Spleen (tissue), 11 donors: ENCODE results near the gene SMAD7. TPM values are rescaled to one million over a fixed set of nuclear protein-coding genes. Genes with fewer than 3 reads are reported as not detected.
A peak's percentile ranks its signal among the peaks of the same experiment; 100 is the strongest.

Experiments used
- DNase-seq: peaks from one replicate; pipeline ENCODE4 v3.0.0-alpha.2; 2020
- H3K27ac ChIP-seq, 8 donors: fragments of 200-600 bp; sonication (generic) in 7 of 8; 1 replicate in 4 of 8; 2 replicates in 4 of 8; pipeline versions ENCODE4 v1.5.0 to v1.8.0; 2016 to 2021; ENCODE audit warnings: inconsistent platforms in 4 of 8, mild to moderate bottlenecking in 4 of 8, moderate library complexity in 1 of 8
- H3K27me3 ChIP-seq, 7 donors: fragments of 200-600 bp; sonication (generic) in 6 of 7; replicated peaks in 1 of 7; 1 replicate in 4 of 7; 2 replicates in 3 of 7; pipeline versions ENCODE4 v1.5.0 to v1.8.0; 2016 to 2021; ENCODE audit warnings: inconsistent platforms in 3 of 7, mild to moderate bottlenecking in 1 of 7
- H3K36me3 ChIP-seq, 6 donors: fragments of 200-600 bp; sonication (generic) in 5 of 6; 1 replicate in 4 of 6; 2 replicates in 2 of 6; pipeline versions ENCODE4 v1.5.0 to v1.8.0; 2016 to 2021; ENCODE audit warnings: inconsistent platforms in 2 of 6
- H3K4me1 ChIP-seq, 6 donors: fragments of 200-600 bp; sonication (generic) in 5 of 6; 1 replicate in 3 of 6; 2 replicates in 3 of 6; pipeline versions ENCODE4 v1.5.0 to v1.8.0; 2016 to 2021; ENCODE audit warnings: inconsistent platforms in 3 of 6
- H3K4me3 ChIP-seq, 8 donors: fragments of 200-600 bp; sonication (generic) in 7 of 8; 1 replicate in 4 of 8; 2 replicates in 4 of 8; pipeline versions ENCODE4 v1.5.0 to v1.8.0; 2016 to 2021; ENCODE audit warnings: inconsistent platforms in 4 of 8, mild to moderate bottlenecking in 4 of 8, moderate library complexity in 2 of 8
- H3K9me3 ChIP-seq, 8 donors: fragments of 200-600 bp; sonication (generic) in 7 of 8; 1 replicate in 4 of 8; 2 replicates in 4 of 8; pipeline versions ENCODE4 v1.5.0 to v1.8.0; 2016 to 2021; ENCODE audit warnings: inconsistent platforms in 4 of 8
- CTCF ChIP-seq, 11 experiments: fragments of 200-600 bp in 7 of 11; fragments of 450-650 bp in 4 of 11; sonication (generic) in 4 of 11; IDR thresholded peaks in 8 of 11; conservative IDR thresholded peaks in 3 of 11; 1 replicate in 7 of 11; 2 replicates in 4 of 11; pipeline versions ENCODE4 v1.4.0 to v1.8.0; 2016 to 2021; ENCODE audit warnings: antibody characterized with exemption in 11 of 11, inconsistent platforms in 4 of 11, mild to moderate bottlenecking in 1 of 11
- POLR2A ChIP-seq, 3 donors: fragments of 450-650 bp; IDR thresholded peaks; one replicate each; pipeline ENCODE4 v1.5.1; 2017; ENCODE audit warnings: antibody characterized with exemption in 3 of 3, mild to moderate bottlenecking in 1 of 3
- POLR2AphosphoS5 ChIP-seq, 3 donors: sonication (generic); formaldehyde crosslinking; IDR thresholded peaks; one replicate each; pipeline ENCODE4 v1.5.1; 2017; ENCODE audit warnings: antibody characterized with exemption in 3 of 3
- WGBS, 5 donors: extraction: QIAGEN DNeasy Blood & Tissue Kit in 3 of 5; methylation state at CpG; one replicate each; pipeline versions ENCODE4 v1.1.5 to v1.1.7; 2013 to 2018; 5-methylcytosine and 5-hydroxymethylcytosine counted together
- intact Hi-C: fragments of 100-400 bp; cut with DNase I; formaldehyde crosslinking; loops from one replicate; pipeline ENCODE4 v1.15.0; 2023; ENCODE audit warnings: low total_unique reads
- polyA plus RNA-seq, 3 donors: library from polyadenylated mRNA; stranded (reverse); fragments of 200-250 nt; gene quantifications; one replicate each; pipeline ENCODE4 v1.2.1, GENCODE V29; 2013
- total RNA-seq, 7 donors: library from RNA; depleted of rRNA in 3 of 7; stranded (reverse); fragments of >200 nt in 3 of 7; fragmentation: NEBNext Ultra II Directional in 4 of 7; extraction: Animal tissue kit (Norgen Biotek cat#: 25700) in 4 of 7; gene quantifications; one replicate each; pipeline versions ENCODE4 v1.1.0 to v1.2.1, GENCODE V29; 2016 to 2021
- donor health status: healthy with polysubstance abuse.
- donor health status: DM: no; HTN: no; CAD: no; lungs with moderate emphysema.
- donor health status: DM: no; HTN: no; CAD: no.
- donor health status: Bipolar disorder and iron deficiency.
- donor health status: healthy.
- donor health status: DM: no; HTN: no; CAD: no.
- donor health status: DM: yes; HTN: yes; CAD: no.

The SMAD7 gene
- total and polyA plus RNA-seq, 10 donors, result 2.5 to 21.2 (median 15.2) TPM

- Histone ChIP-seq H3K4me1 (peaks cover 10 to 54% (median 28%) of the 10 kb centered on the region in 6 donors), H3K36me3 (no peaks in the 10 kb centered on the region), H3K4me3 (no peak overlapping the region), H3K9me3 (no peaks in the 10 kb centered on the region), H3K27ac (peak overlapping the region in 6 of 8 donors; percentile 23 to 63 (median 53)), H3K27me3 (no peaks in the 10 kb centered on the region)
- TF ChIP-seq POLR2A (IDR thresholded peaks at IDR 0.05), result no peak
- peak in 1 of 3 donors; percentile 33 for TF ChIP-seq POLR2AphosphoS5 (IDR thresholded peaks at IDR 0.05)
- no peak for TF ChIP-seq CTCF (IDR thresholded peaks at IDR 0.05 in 8 of 11, conservative IDR thresholded peaks at IDR 0.05 in 3 of 11)
- DNase-seq, result no peak
- WGBS, 5 donors, result 68 to 77% (median 71%) methylated on average over 15 of the region's 15 CpGs
- intact Hi-C loops, result no loop called here
These were observed 43.4 kb upstream of the SMAD7 start for GRCh38 chr18:48994044-48994651.

- Histone ChIP-seq H3K4me3 (no peak overlapping the region), H3K27ac (peak overlapping the region in 5 of 8 donors; percentile 23 to 63 (median 55)), H3K4me1 (peaks cover 10 to 60% (median 30%) of the 10 kb centered on the region in 6 donors), H3K36me3 (no peaks in the 10 kb centered on the region), H3K9me3 (no peaks in the 10 kb centered on the region), H3K27me3 (no peaks in the 10 kb centered on the region)
- WGBS, 5 donors, result 88 to 92% (median 91%) methylated on average over 9 to 10 of the region's 10 CpGs
- no peak for DNase-seq
- TF ChIP-seq POLR2AphosphoS5 (IDR thresholded peaks at IDR 0.05) (no peak), CTCF (IDR thresholded peaks at IDR 0.05 in 8 of 11, conservative IDR thresholded peaks at IDR 0.05 in 3 of 11) (no peak), POLR2A (IDR thresholded peaks at IDR 0.05) (no peak)
- intact Hi-C loops, result no loop called here
These were observed 42.8 kb upstream of the SMAD7 start for GRCh38 chr18:48993586-48993985.

- H3K36me3 ChIP-seq, result no peaks in the 10 kb centered on the region
- no peak for TF ChIP-seq CTCF (IDR thresholded peaks at IDR 0.05 in 8 of 11, conservative IDR thresholded peaks at IDR 0.05 in 3 of 11)
- TF ChIP-seq POLR2AphosphoS5 (IDR thresholded peaks at IDR 0.05), result peak in 2 of 3 donors; percentile 33 to 63
- intact Hi-C loops, result no loop called here
- H3K4me1 ChIP-seq, result peaks cover 10 to 64% (median 30%) of the 10 kb centered on the region in 6 donors
- H3K4me3 ChIP-seq, result no peak overlapping the region
- 57 to 63% (median 59%) methylated on average over 12 of the region's 12 CpGs for WGBS, 5 donors
- peak; percentile 84 for DNase-seq
- H3K27me3 ChIP-seq, result no peaks in the 10 kb centered on the region
- peak overlapping the region in 3 of 8 donors; percentile 45 to 59 (median 55) for H3K27ac ChIP-seq
- no peaks in the 10 kb centered on the region for H3K9me3 ChIP-seq
These were observed 42.2 kb upstream of the SMAD7 start for GRCh38 chr18:48992791-48993555.

DNA sequence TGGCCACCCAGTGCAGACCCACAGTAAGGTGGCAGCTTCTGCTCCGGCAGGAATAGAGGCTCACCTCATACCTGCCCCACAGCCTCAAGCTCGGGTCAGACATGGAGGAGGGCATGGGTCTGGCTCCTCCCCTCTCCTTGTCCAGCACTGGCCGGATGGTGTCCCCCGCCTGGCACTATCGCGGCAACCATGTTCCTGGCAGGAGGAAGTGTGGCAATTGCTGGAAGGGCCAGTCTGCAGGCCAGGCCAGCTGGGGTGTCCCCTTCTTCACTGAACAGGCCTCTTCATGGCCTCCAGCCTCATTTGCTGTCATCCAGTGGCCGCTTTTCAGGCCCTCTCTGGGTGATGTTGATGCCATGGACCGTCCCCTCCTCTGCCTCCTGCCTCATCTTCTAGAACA lies 41.4 kb upstream of the SMAD7 start:
- peaks cover 14 to 72% (median 31%) of the 10 kb centered on the region in 6 donors for H3K4me1 ChIP-seq
- peak overlapping the region in 4 of 8 donors; percentile 2 to 59 (median 50) for H3K27ac ChIP-seq
- WGBS, 5 donors, result 63 to 87% (median 78%) methylated on average over 2 to 8 of the region's 8 CpGs
- no peaks in the 10 kb centered on the region for H3K36me3 ChIP-seq
- no peak for DNase-seq
- intact Hi-C loops, result no loop called here
- no peak overlapping the region for H3K4me3 ChIP-seq
- no peaks in the 10 kb centered on the region for H3K27me3 ChIP-seq
- TF ChIP-seq POLR2A (IDR thresholded peaks at IDR 0.05) (no peak), CTCF (IDR thresholded peaks at IDR 0.05 in 8 of 11, conservative IDR thresholded peaks at IDR 0.05 in 3 of 11) (no peak), POLR2AphosphoS5 (IDR thresholded peaks at IDR 0.05) (peak in 1 of 3 donors; percentile 12)
- H3K9me3 ChIP-seq, result no peaks in the 10 kb centered on the region
